Measurements from ENCODE around the gene ANKRD17. TPM values are rescaled to one million over a fixed set of nuclear protein-coding genes. Genes with fewer than 3 reads are reported as not detected.
"Not testable (repeated sequence)": the region's sequence is repeated elsewhere in the genome, so short reads cannot be mapped to it uniquely, and the experiment has no call there.

The ANKRD17 gene
- total and polyA plus RNA-seq, 9 of the 15 experiments (the other 6 are each of a cell fraction or from before 2014, with no cell fraction given), result 25.5 to 86.9 (median 52.2) TPM

DNA sequence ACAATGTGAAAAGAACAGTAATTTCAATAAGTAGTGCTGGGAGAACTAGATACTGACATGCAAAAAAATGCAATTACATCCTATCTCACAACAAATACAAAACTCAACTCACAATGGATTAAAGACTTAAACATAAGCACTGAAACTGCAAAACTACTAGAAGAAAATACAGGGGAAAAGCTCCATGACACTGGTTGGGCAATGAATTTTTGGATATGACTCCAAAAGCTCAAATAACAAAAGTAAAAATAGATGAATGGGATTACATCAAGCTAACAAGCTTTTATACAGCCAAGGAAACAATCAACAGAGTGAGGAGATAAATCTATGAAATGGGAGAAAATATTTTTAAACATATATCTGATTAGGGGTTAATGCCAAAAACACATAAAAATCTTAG, 53.1 kb downstream of the ANKRD17 start:
- H3K4me2 ChIP-seq (ENCODE audit: insufficient read depth, low read length), result no peak overlapping the region
- in situ Hi-C loops (cut with MboI), result no loop called here
- no peaks in the 10 kb centered on the region for H3K27me3 ChIP-seq (ENCODE audit: control insufficient read depth in 2 of 2, insufficient read depth in 2 of 2, low read length in 2 of 2)
- ChIA-PET CTCF (ENCODE audit: low intra/inter-chr PET ratio) (no interaction called here), POLR2A (interaction anchor here (1.0 to 1.1 kb wide), 2 partner anchors 9 to 11 kb away, joined by 3 read pairs; no protein-coding TSS in a partner anchor)
- H3K4me1 ChIP-seq (replicated peaks in 1 of 2; ENCODE audit: control insufficient read depth in 2 of 2, insufficient read depth in 2 of 2, low read length in 2 of 2), result no peaks in the 10 kb centered on the region; a peak in 3 of 5 replicates
- peak; percentile 91 for TF ChIP-seq ZNF583 (CRISPR knock-in tag; IDR thresholded peaks at IDR 0.05)
- TF ChIP-seq, protein P1, sequence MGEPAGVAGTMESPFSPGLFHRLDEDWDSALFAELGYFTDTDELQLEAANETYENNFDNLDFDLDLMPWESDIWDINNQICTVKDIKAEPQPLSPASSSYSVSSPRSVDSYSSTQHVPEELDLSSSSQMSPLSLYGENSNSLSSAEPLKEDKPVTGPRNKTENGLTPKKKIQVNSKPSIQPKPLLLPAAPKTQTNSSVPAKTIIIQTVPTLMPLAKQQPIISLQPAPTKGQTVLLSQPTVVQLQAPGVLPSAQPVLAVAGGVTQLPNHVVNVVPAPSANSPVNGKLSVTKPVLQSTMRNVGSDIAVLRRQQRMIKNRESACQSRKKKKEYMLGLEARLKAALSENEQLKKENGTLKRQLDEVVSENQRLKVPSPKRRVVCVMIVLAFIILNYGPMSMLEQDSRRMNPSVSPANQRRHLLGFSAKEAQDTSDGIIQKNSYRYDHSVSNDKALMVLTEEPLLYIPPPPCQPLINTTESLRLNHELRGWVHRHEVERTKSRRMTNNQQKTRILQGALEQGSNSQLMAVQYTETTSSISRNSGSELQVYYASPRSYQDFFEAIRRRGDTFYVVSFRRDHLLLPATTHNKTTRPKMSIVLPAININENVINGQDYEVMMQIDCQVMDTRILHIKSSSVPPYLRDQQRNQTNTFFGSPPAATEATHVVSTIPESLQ (CRISPR knock-in tag; IDR thresholded peaks at IDR 0.05), result no peak
- BruUV-seq (replicated peaks), result no TSS peak
- FAIRE-seq (no peak), ATAC-seq (no peak), DNase-seq (ENCODE audit: extremely low read depth in 1 of 4, low spot score in 3 of 4) (no peak)
- intact Hi-C loops (cut with micrococcal nuclease), result no loop called here
- no peak overlapping the region for H2AFZ ChIP-seq (ENCODE audit: low read depth, low read length)
- peaks cover 8% of the 10 kb centered on the region for H3K9me3 ChIP-seq (replicated peaks; ENCODE audit: control insufficient read depth, insufficient read depth, low read depth, low read length)
- no peak overlapping the region for H3K4me3 ChIP-seq
- no peak overlapping the region for H3K9ac ChIP-seq (ENCODE audit: insufficient read depth in 1 of 2, low read depth in 2 of 2, low read length in 2 of 2)
- no peak overlapping the region for H3K27ac ChIP-seq (ENCODE audit: extremely low read depth, low read depth, low read length)
- H4K20me1 ChIP-seq (replicated peaks; ENCODE audit: control insufficient read depth, insufficient read depth, low read length), result no peaks in the 10 kb centered on the region
- H3K36me3 ChIP-seq (ENCODE audit: control insufficient read depth, insufficient read depth, low read length), result peaks cover 32% of the 10 kb centered on the region
- no peaks in the 10 kb centered on the region for H3K9me1 ChIP-seq (ENCODE audit: control insufficient read depth, insufficient read depth, low read length)
- H3K79me2 ChIP-seq (ENCODE audit: control insufficient read depth, insufficient read depth, low read length), result peaks cover 99% of the 10 kb centered on the region

DNA sequence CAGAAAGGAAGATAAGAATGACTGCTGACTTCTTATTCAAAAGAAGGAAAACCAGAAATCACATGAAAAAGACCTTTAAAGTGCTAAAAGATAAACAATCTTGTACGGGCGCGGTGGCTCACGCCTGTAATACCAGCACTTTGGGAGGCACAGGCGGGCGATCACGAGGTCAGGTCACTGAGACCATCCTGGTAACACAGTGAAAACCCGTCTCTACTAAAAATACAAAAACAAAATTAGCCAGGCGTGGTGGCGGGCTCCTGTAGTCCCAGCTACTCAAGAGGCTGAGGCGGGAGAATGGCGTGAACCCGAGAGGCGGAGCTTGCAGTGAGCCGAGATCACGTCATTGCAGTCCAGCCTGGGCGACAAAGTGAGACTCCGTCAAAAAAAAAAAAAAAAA, 54.6 kb downstream of the ANKRD17 start:
- TF ChIP-seq CC2D1A (IDR thresholded peaks at IDR 0.05), result peak; percentile 88; the same call in 1 of the 2 replicates
- TF ChIP-seq, protein P2, sequence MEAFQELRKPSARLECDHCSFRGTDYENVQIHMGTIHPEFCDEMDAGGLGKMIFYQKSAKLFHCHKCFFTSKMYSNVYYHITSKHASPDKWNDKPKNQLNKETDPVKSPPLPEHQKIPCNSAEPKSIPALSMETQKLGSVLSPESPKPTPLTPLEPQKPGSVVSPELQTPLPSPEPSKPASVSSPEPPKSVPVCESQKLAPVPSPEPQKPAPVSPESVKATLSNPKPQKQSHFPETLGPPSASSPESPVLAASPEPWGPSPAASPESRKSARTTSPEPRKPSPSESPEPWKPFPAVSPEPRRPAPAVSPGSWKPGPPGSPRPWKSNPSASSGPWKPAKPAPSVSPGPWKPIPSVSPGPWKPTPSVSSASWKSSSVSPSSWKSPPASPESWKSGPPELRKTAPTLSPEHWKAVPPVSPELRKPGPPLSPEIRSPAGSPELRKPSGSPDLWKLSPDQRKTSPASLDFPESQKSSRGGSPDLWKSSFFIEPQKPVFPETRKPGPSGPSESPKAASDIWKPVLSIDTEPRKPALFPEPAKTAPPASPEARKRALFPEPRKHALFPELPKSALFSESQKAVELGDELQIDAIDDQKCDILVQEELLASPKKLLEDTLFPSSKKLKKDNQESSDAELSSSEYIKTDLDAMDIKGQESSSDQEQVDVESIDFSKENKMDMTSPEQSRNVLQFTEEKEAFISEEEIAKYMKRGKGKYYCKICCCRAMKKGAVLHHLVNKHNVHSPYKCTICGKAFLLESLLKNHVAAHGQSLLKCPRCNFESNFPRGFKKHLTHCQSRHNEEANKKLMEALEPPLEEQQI (IDR thresholded peaks at IDR 0.05), result peak; percentile 92
- TF ChIP-seq, protein P3, sequence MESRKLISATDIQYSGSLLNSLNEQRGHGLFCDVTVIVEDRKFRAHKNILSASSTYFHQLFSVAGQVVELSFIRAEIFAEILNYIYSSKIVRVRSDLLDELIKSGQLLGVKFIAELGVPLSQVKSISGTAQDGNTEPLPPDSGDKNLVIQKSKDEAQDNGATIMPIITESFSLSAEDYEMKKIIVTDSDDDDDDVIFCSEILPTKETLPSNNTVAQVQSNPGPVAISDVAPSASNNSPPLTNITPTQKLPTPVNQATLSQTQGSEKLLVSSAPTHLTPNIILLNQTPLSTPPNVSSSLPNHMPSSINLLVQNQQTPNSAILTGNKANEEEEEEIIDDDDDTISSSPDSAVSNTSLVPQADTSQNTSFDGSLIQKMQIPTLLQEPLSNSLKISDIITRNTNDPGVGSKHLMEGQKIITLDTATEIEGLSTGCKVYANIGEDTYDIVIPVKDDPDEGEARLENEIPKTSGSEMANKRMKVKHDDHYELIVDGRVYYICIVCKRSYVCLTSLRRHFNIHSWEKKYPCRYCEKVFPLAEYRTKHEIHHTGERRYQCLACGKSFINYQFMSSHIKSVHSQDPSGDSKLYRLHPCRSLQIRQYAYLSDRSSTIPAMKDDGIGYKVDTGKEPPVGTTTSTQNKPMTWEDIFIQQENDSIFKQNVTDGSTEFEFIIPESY (CRISPR knock-in tag; IDR thresholded peaks at IDR 0.05), result peak; percentile 85
- WGBS (ENCODE audit: insufficient coverage, low coverage, missing lambda C conversion rate), result 96% methylated on average over 10 of the region's 18 CpGs
- FAIRE-seq; POLR2A ChIA-PET; ATAC-seq; H3K4me1 ChIP-seq (replicated peaks in 1 of 2; ENCODE audit: control insufficient read depth in 2 of 2, insufficient read depth in 2 of 2, low read length in 2 of 2); H2AFZ ChIP-seq (ENCODE audit: low read depth, low read length); H3K9ac ChIP-seq (ENCODE audit: insufficient read depth in 1 of 2, low read depth in 2 of 2, low read length in 2 of 2); BruUV-seq (replicated peaks); DNase-seq (ENCODE audit: extremely low read depth in 1 of 4, low spot score in 3 of 4); intact Hi-C loops (cut with micrococcal nuclease); H3K4me2 ChIP-seq (ENCODE audit: insufficient read depth, low read length); CTCF ChIA-PET (ENCODE audit: low intra/inter-chr PET ratio); H3K27me3 ChIP-seq (ENCODE audit: control insufficient read depth in 2 of 2, insufficient read depth in 2 of 2, low read length in 2 of 2); H3K4me3 ChIP-seq; H3K9me1 ChIP-seq (ENCODE audit: control insufficient read depth, insufficient read depth, low read length); H4K20me1 ChIP-seq (replicated peaks; ENCODE audit: control insufficient read depth, insufficient read depth, low read length); H3K9me3 ChIP-seq (replicated peaks; ENCODE audit: control insufficient read depth, insufficient read depth, low read depth, low read length); H3K27ac ChIP-seq (ENCODE audit: extremely low read depth, low read depth, low read length); in situ Hi-C loops (cut with MboI): not testable (repeated sequence)
- Histone ChIP-seq H3K36me3 (ENCODE audit: control insufficient read depth, insufficient read depth, low read length) (peaks cover 42% of the 10 kb centered on the region; the same call in 2 of the 3 replicates), H3K79me2 (ENCODE audit: control insufficient read depth, insufficient read depth, low read length) (peaks cover 99% of the 10 kb centered on the region)
